OCI-LY3 (cell line): Measurements from ENCODE around the gene TCF7.

Source experiments
- H2AFZ ChIP-seq: fragments of 200-600, 300-600 bp; shearing (Covaris generic); 2 replicates; pipeline ENCODE4 v1.6.0; 2014; ENCODE audit warnings: antibody characterized with exemption, low read depth, low read length
- H3K27ac ChIP-seq: fragments of 200-600, 300-600 bp; sonication (generic); 2 replicates; pipeline ENCODE4 v1.5.1; 2014; ENCODE audit warnings: mild to moderate bottlenecking, low read length, moderate library complexity, mixed read lengths
- H3K27me3 ChIP-seq: fragments of 200-600, 300-600 bp; sonication (generic); 2 replicates; pipeline ENCODE4 v1.6.1; 2014; ENCODE audit warnings: low read depth, low read length, mixed read lengths
- H3K36me3 ChIP-seq: fragments of 200-600, 300-600 bp; sonication (generic); replicated peaks from 2 replicates; pipeline ENCODE3; 2014; ENCODE audit warnings: low read depth, low read length, mixed read lengths
- H3K4me1 ChIP-seq: fragments of 300-600, 200-600 bp; sonication (generic); 2 replicates; pipeline ENCODE4 v1.6.1; 2014; ENCODE audit warnings: low read length, mixed read lengths
- H3K4me2 ChIP-seq: fragments of 200-600, 300-600 bp; sonication (generic); 2 replicates; pipeline ENCODE4 v1.6.1; 2014; ENCODE audit warnings: low read length, mixed read lengths
- H3K4me3 ChIP-seq: fragments of 300-600, 200-600 bp; sonication (generic); 2 replicates; pipeline ENCODE4 v1.5.1; 2014; ENCODE audit warnings: antibody characterized with exemption, mild to moderate bottlenecking, low read length, moderate library complexity
- H3K79me2 ChIP-seq: fragments of 300-600, 200-600 bp; shearing (Covaris generic); 2 replicates; pipeline ENCODE4 v1.6.1; 2014; ENCODE audit warnings: mild to moderate bottlenecking, low read length, mixed read lengths
- H3K9ac ChIP-seq: fragments of 300-600, 200-600 bp; shearing (Covaris generic); 2 replicates; pipeline ENCODE4 v1.6.0; 2014; ENCODE audit warnings: mild to moderate bottlenecking, low read length, moderate library complexity
- H3K9me3 ChIP-seq: fragments of 200-600, 300-600 bp; shearing (Covaris generic); 2 replicates; pipeline ENCODE4 v1.6.1; 2014; ENCODE audit warnings: low read length, mixed read lengths; ENCODE audit not compliant: insufficient read depth
- H4K20me1 ChIP-seq: fragments of 200-600, 300-600 bp; sonication (generic); 2 replicates; pipeline ENCODE4 v1.6.1; 2016; ENCODE audit warnings: low read length, mixed read lengths; ENCODE audit not compliant: insufficient read depth
- EZH2phosphoT487 ChIP-seq: fragments of 200-600 bp; shearing (Covaris generic); IDR thresholded peaks from 2 replicates; pipeline ENCODE4 v1.6.1; 2018; ENCODE audit warnings: antibody characterized with exemption, mixed run types, low read depth
- TF ChIP-seq, protein P1 (sequence below): fragments of 200-600, 300-600 bp; sonication (generic); IDR thresholded peaks from 2 replicates; pipeline ENCODE4 v1.5.1; 2014; ENCODE audit warnings: antibody characterized with exemption, low read length, low read depth

Gene TCF7

DNA sequence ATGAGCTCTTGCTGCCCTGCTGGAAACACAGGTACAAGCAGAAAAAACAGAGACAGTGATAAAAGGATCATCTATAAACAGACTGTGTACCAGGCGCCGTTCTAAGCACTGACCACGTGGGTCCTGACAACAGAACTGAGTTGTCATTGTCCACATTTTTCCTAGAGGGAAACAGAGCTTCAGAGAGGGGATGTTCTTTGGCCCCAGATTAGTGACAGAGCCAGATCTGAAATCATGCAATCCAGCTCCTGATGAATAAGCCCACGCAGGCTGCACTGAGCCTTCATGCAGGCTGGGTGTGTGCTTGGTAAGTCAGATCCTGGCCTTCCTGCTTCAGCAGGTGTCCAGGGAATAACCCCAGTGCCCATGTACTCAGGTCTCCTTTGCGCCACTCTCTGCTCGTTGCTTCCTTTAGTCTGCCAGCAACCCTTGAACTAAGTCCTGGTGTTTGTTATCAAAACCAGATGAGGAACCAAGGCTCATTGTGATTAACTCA is 22.8 kb upstream of the TCF7 start:
- no peak overlapping the region for H2AFZ ChIP-seq
- TF ChIP-seq, protein P1, sequence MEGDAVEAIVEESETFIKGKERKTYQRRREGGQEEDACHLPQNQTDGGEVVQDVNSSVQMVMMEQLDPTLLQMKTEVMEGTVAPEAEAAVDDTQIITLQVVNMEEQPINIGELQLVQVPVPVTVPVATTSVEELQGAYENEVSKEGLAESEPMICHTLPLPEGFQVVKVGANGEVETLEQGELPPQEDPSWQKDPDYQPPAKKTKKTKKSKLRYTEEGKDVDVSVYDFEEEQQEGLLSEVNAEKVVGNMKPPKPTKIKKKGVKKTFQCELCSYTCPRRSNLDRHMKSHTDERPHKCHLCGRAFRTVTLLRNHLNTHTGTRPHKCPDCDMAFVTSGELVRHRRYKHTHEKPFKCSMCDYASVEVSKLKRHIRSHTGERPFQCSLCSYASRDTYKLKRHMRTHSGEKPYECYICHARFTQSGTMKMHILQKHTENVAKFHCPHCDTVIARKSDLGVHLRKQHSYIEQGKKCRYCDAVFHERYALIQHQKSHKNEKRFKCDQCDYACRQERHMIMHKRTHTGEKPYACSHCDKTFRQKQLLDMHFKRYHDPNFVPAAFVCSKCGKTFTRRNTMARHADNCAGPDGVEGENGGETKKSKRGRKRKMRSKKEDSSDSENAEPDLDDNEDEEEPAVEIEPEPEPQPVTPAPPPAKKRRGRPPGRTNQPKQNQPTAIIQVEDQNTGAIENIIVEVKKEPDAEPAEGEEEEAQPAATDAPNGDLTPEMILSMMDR: no peak
- TF ChIP-seq EZH2phosphoT487: no peak
- no peaks in the 10 kb centered on the region for H3K36me3 ChIP-seq
- no peaks in the 10 kb centered on the region for H3K79me2 ChIP-seq
- no peak overlapping the region for H3K4me2 ChIP-seq
- no peak overlapping the region for H3K27ac ChIP-seq
- H4K20me1 ChIP-seq: no peaks in the 10 kb centered on the region
- no peaks in the 10 kb centered on the region for H3K9me3 ChIP-seq
- H3K4me3 ChIP-seq: no peak overlapping the region
- no peak overlapping the region for H3K9ac ChIP-seq
- H3K4me1 ChIP-seq: peaks cover 6% of the 10 kb centered on the region; the same call in 1 of the 2 replicates
- no peaks in the 10 kb centered on the region for H3K27me3 ChIP-seq

DNA sequence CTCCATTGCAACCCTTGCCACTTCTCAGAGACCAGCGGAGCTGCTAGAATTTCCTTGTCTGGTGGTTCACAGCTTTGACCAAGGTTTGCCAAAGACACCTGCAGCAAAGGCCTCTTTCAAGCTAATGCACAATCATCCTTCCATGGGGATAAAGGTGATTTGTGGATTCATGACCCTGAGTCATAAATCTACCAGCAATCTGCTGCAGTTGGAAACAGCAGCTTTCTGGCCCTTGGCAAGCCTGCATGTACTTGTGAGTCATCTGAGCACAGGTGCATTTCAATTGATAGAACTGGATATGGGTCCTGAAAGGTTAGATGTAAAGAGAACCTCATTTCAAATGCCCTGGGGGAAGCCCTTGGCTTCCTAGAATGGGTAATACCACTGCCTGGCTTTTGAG is 21.6 kb upstream of the TCF7 start:
- H3K27me3 ChIP-seq: no peaks in the 10 kb centered on the region
- no peak overlapping the region for H3K9ac ChIP-seq
- H3K27ac ChIP-seq: no peak overlapping the region
- no peak overlapping the region for H3K4me2 ChIP-seq
- no peaks in the 10 kb centered on the region for H3K79me2 ChIP-seq
- TF ChIP-seq, protein P1: no peak
- no peak for TF ChIP-seq EZH2phosphoT487
- H4K20me1 ChIP-seq: no peaks in the 10 kb centered on the region
- H3K9me3 ChIP-seq: no peaks in the 10 kb centered on the region
- peaks cover 6% of the 10 kb centered on the region; the same call in 1 of the 2 replicates for H3K4me1 ChIP-seq
- H3K4me3 ChIP-seq: no peak overlapping the region
- H2AFZ ChIP-seq: no peak overlapping the region
- H3K36me3 ChIP-seq: no peaks in the 10 kb centered on the region

DNA sequence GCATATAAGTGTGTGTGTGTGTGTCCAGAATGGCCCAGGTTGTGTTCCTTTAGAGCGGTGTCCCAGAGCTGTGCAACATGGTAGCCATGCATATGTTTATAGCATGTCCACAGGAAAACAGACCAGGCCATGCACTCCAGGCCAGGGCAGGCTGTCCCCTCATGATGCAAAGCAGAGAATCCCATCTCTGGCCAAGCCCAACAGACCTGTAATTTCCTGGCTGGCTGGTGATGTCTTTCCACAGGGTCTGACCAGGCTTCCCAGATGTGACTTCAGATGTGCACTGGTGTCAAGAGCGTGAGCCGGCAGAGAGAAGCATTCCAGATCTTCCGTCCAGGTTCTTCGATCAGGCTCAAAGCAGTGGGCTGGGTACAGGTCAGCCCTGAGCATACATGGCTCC is 21.1 kb upstream of the TCF7 start:
- no peaks in the 10 kb centered on the region for H4K20me1 ChIP-seq
- H3K4me2 ChIP-seq: no peak overlapping the region
- no peak overlapping the region for H3K27ac ChIP-seq
- no peak for TF ChIP-seq EZH2phosphoT487
- TF ChIP-seq, protein P1: no peak
- H3K4me1 ChIP-seq: peaks cover 6% of the 10 kb centered on the region; the same call in 1 of the 2 replicates
- H3K27me3 ChIP-seq: no peaks in the 10 kb centered on the region
- H3K9me3 ChIP-seq: no peaks in the 10 kb centered on the region
- no peaks in the 10 kb centered on the region for H3K36me3 ChIP-seq
- H3K9ac ChIP-seq: no peak overlapping the region
- no peaks in the 10 kb centered on the region for H3K79me2 ChIP-seq
- no peak overlapping the region for H2AFZ ChIP-seq
- H3K4me3 ChIP-seq: no peak overlapping the region

DNA sequence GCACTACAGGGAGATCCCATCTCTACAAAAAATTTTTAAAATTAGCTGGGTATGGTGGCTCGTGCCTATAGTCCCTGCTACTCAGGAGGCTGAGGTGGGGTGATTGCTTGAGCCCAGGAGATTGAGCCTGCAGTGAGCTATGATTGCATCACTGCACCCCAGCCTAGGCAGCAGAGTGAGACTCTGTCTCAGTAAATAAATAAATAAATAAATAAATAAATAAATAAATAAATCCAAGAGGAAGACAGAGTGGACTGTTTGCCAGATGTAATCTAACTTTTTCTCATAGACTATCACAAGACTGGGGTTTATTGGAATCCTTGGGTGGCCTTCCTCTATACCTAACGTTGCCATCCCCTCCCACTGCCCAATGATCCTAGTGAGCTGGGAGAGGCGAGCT is 19.2 kb upstream of the TCF7 start:
- peaks cover 25% of the 10 kb centered on the region for H3K4me1 ChIP-seq
- H3K27ac ChIP-seq: no peak overlapping the region
- H2AFZ ChIP-seq: no peak overlapping the region
- H3K36me3 ChIP-seq: no peaks in the 10 kb centered on the region
- no peaks in the 10 kb centered on the region for H3K79me2 ChIP-seq
- no peak overlapping the region for H3K4me3 ChIP-seq
- no peak overlapping the region for H3K4me2 ChIP-seq
- no peaks in the 10 kb centered on the region for H3K9me3 ChIP-seq
- TF ChIP-seq, protein P1: no peak
- TF ChIP-seq EZH2phosphoT487: no peak
- H4K20me1 ChIP-seq: no peaks in the 10 kb centered on the region
- no peak overlapping the region for H3K9ac ChIP-seq
- no peaks in the 10 kb centered on the region for H3K27me3 ChIP-seq
